B cell (primary cell): Measurements from ENCODE around the gene HOXA3. TPM values are rescaled to one million over a fixed set of nuclear protein-coding genes. Genes with fewer than 3 reads are reported as not detected.

Experiments
- ATAC-seq: fragments of 200-7000 bp; cut with Tn5 transposase; one replicate; pipeline ENCODE4 v1.10.0; 2021; ENCODE audit warnings: low read depth, mild to moderate bottlenecking, moderate number of reproducible peaks, moderate library complexity
- CTCF ChIA-PET: fragments of 350-600 bp; sonication (Branson Sonifier 250); formaldehyde crosslinking; loops from one replicate; lab custom pipeline; 2021; ENCODE audit warnings: antibody characterized with exemption, inconsistent platforms; lab: Charles Lee
- POLR2A ChIA-PET: fragments of 350-600 bp; sonication (Branson Sonifier 250); formaldehyde crosslinking; loops from one replicate; lab custom pipeline; 2021; ENCODE audit warnings: antibody characterized with exemption; lab: Charles Lee
- DNase-seq: peaks from one replicate; pipeline ENCODE4 v3.0.0; 2013
- H2AFZ ChIP-seq: 2 replicates; pipeline ENCODE4 v1.6.1; 2012; ENCODE audit warnings: mild to moderate bottlenecking, low read depth, low read length; ENCODE audit not compliant: insufficient read depth, poor library complexity, severe bottlenecking
- H3K27ac ChIP-seq, 2 donors: 1 replicate in 1 of 2; 2 replicates in 1 of 2; pipeline ENCODE4 v1.5.1; 2012 to 2013; ENCODE audit warnings: low read length in 2 of 2, mild to moderate bottlenecking in 2 of 2, moderate library complexity in 1 of 2
- H3K27me3 ChIP-seq, 4 experiments: fragments of 200-600 bp in 1 of 4; sonication (generic) in 1 of 4; replicated peaks in 1 of 4; 1 replicate in 2 of 4; 2 replicates in 2 of 4; pipeline versions ENCODE4 v1.6.1 to v1.7.0; 2013 to 2016; ENCODE audit warnings: low read length in 3 of 4, mild to moderate bottlenecking in 2 of 4, mixed read lengths in 1 of 4, moderate library complexity in 1 of 4; ENCODE audit not compliant: insufficient read depth in 4 of 4, control insufficient read depth in 3 of 4; ENCODE audit errors: control extremely low read depth in 1 of 4
- H3K36me3 ChIP-seq, 2 experiments: replicated peaks in 1 of 2; 1 replicate in 1 of 2; 2 replicates in 1 of 2; pipeline versions ENCODE4 v1.6.1 to v1.7.1; 2013; ENCODE audit warnings: low read length in 1 of 2; ENCODE audit not compliant: insufficient read depth in 2 of 2, control insufficient read depth in 1 of 2; ENCODE audit errors: control extremely low read depth in 1 of 2, extremely low read depth in 1 of 2
- H3K4me1 ChIP-seq, 2 donors: fragments of 200-600 bp in 1 of 2; sonication (generic) in 1 of 2; 1 replicate in 1 of 2; 2 replicates in 1 of 2; pipeline versions ENCODE4 v1.5.1 to v1.6.1; 2013 to 2017; ENCODE audit warnings: low read length in 2 of 2; ENCODE audit not compliant: control insufficient read depth in 2 of 2, insufficient read depth in 2 of 2
- H3K4me2 ChIP-seq: replicated peaks from 2 replicates; pipeline ENCODE3; 2012; ENCODE audit warnings: mild to moderate bottlenecking, low read depth, low read length; ENCODE audit not compliant: poor library complexity, severe bottlenecking
- H3K4me3 ChIP-seq, 5 experiments: fragments of 200-600 bp in 1 of 5; sonication (generic) in 1 of 5; 1 replicate in 3 of 5; 2 replicates in 2 of 5; pipeline versions ENCODE4 v1.5.1 to v1.7.0; 2011 to 2016; ENCODE audit warnings: low read length in 4 of 5, mild to moderate bottlenecking in 4 of 5, low read depth in 2 of 5, control low read depth in 1 of 5, moderate library complexity in 1 of 5; ENCODE audit not compliant: insufficient read depth in 1 of 5; ENCODE audit errors: control extremely low read depth in 1 of 5, extremely low read depth in 1 of 5
- H3K79me2 ChIP-seq: fragments of 200-600 bp; sonication (generic); one replicate; pipeline ENCODE4 v1.6.0; 2016; ENCODE audit warnings: low read length; ENCODE audit not compliant: control insufficient read depth, insufficient read depth
- H3K9ac ChIP-seq: fragments of 200-600 bp; sonication (generic); 2 replicates; pipeline ENCODE4 v1.6.1; 2017; ENCODE audit warnings: mild to moderate bottlenecking, low read length, moderate library complexity
- H3K9me3 ChIP-seq, 3 donors: one replicate each; pipeline versions ENCODE4 v1.6.1 to v1.7.1; 2013; ENCODE audit warnings: low read length in 2 of 3; ENCODE audit not compliant: control insufficient read depth in 2 of 3, insufficient read depth in 1 of 3; ENCODE audit errors: control extremely low read depth in 1 of 3
- H4K20me1 ChIP-seq: 2 replicates; pipeline ENCODE4 v1.6.0; 2012; ENCODE audit warnings: mild to moderate bottlenecking, low read length; ENCODE audit not compliant: insufficient read depth, control insufficient read depth, poor library complexity, severe bottlenecking
- H3K27ac Mint-ChIP-seq: one replicate; pipeline ENCODE4 v1.8.0; 2021; ENCODE audit warnings: mixed read lengths
- H3K27me3 Mint-ChIP-seq: one replicate; pipeline ENCODE4 v1.8.0; 2021; ENCODE audit warnings: mixed read lengths
- H3K4me1 Mint-ChIP-seq: one replicate; pipeline ENCODE4 v1.8.0; 2021; ENCODE audit warnings: mixed read lengths
- H3K4me3 Mint-ChIP-seq: one replicate; pipeline ENCODE4 v1.8.0; 2021; ENCODE audit warnings: mixed read lengths
- H3K9me3 Mint-ChIP-seq: one replicate; pipeline ENCODE4 v1.8.0; 2022; ENCODE audit warnings: mixed read lengths; ENCODE audit not compliant: insufficient read depth
- EZH2 ChIP-seq: IDR thresholded peaks from 2 replicates; pipeline ENCODE4 v1.6.1; 2012; ENCODE audit warnings: borderline replicate concordance, low read depth, mild to moderate bottlenecking, moderate library complexity, low read length; ENCODE audit not compliant: insufficient read depth, poor library complexity, severe bottlenecking
- WGBS: methylation state at CpG from one replicate; pipeline ENCODE4 v1.1.5; 2013; ENCODE audit warnings: missing lambda C conversion rate; ENCODE audit not compliant: insufficient coverage; 5-methylcytosine and 5-hydroxymethylcytosine counted together
- intact Hi-C: fragments of 100-400 bp; cut with micrococcal nuclease; formaldehyde crosslinking; loops from one replicate; pipeline ENCODE4 v1.10.0; 2022
- polyA plus RNA-seq: library from polyadenylated mRNA; depleted of rRNA; stranded (reverse); fragments of >200 nt; gene quantifications from 2 replicates; pipeline ENCODE4 v1.2.3, GENCODE V29; 2012
- total RNA-seq, 2 donors: library from RNA; stranded (reverse); fragments of 120-200 nt in 1 of 2; gene quantifications; 1 replicate in 1 of 2; 2 replicates in 1 of 2; pipeline versions ENCODE4 v1.2.3 to v1.2.4, GENCODE V29; 2013 to 2022
- TF ChIP-seq, protein P1 (sequence below): fragments of 200-600 bp; IDR thresholded peaks from one replicate; pipeline ENCODE4 v1.8.0; 2022; ENCODE audit warnings: antibody characterized with exemption, mild to moderate bottlenecking

The HOXA3 gene
- total and polyA plus RNA-seq, 2 donors (not counting 1 experiment from before 2014, with no cell fraction given) = 0.07 TPM; not detected in 1

DNA sequence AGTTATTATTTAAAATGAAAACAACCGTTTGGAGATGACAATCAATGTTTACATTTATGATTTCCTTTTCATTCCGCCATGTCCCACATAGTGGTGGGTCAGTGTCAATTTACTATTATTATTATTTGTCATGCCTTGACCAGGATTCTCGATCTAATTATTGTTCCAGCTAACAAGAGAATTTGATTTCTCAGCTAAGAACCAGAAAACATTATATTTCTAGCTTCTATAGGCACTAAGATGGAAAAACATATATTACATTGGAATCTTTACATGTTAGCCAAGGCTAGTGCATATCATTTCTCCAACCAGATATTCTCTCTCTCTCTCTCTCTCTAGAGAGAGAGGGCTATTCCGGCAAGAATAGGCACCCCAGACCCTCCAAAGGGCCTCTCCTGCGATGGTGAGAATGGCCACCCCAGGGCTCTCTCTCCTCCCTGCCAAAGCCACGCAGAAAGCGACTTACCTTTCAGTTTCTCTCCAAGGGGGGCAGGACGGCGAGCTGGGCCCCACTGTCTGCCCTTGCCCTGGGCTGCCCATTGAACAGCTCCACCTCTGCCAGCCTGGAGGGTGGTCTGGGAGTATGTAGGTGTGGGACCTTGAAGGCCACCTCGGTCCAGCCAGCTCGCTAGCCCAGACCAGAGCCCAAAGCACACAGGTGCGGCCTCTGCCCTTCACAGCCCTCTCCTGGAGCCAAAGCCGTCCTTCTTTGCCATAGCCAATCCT, 2.4 kb downstream of the HOXA3 start:
- H3K4me3 ChIP-seq = peak overlapping the region in 3 of 5 experiments; percentile 4 to 48 (median 33)
- peak overlapping the region; percentile 79 for H3K4me2 ChIP-seq
- H3K9ac ChIP-seq = peak overlapping the region; percentile 30
- peaks cover 0 to 84% (median 6%) of the 10 kb centered on the region in 3 donors for H3K9me3 ChIP-seq
- H3K27ac ChIP-seq = no peak overlapping the region
- DNase-seq (no peak), ATAC-seq (no peak)
- H3K79me2 ChIP-seq = no peaks in the 10 kb centered on the region
- peak overlapping the region; percentile 59 for H3K4me3 Mint-ChIP-seq
- TF ChIP-seq, protein P1, sequence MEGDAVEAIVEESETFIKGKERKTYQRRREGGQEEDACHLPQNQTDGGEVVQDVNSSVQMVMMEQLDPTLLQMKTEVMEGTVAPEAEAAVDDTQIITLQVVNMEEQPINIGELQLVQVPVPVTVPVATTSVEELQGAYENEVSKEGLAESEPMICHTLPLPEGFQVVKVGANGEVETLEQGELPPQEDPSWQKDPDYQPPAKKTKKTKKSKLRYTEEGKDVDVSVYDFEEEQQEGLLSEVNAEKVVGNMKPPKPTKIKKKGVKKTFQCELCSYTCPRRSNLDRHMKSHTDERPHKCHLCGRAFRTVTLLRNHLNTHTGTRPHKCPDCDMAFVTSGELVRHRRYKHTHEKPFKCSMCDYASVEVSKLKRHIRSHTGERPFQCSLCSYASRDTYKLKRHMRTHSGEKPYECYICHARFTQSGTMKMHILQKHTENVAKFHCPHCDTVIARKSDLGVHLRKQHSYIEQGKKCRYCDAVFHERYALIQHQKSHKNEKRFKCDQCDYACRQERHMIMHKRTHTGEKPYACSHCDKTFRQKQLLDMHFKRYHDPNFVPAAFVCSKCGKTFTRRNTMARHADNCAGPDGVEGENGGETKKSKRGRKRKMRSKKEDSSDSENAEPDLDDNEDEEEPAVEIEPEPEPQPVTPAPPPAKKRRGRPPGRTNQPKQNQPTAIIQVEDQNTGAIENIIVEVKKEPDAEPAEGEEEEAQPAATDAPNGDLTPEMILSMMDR = no peak
- no peak for TF ChIP-seq EZH2
- H2AFZ ChIP-seq = no peak overlapping the region
- 14% methylated on average over 10 of the region's 13 CpGs for WGBS
- H4K20me1 ChIP-seq = peaks cover 10% of the 10 kb centered on the region
- H3K27me3 ChIP-seq = peaks cover 0 to 98% (median 81%) of the 10 kb centered on the region in 4 experiments
- H3K36me3 ChIP-seq = no peaks in the 10 kb centered on the region
- peaks cover 41% of the 10 kb centered on the region for H3K4me1 Mint-ChIP-seq
- ChIA-PET CTCF (interaction anchor here (0.6 to 6.9 kb wide), 21 partner anchors 9 to 1298 kb away, joined by 3 to 52 read pairs (median 3); no protein-coding TSS in a partner anchor), POLR2A (interaction anchor here (1.0 kb wide), 1 partner anchor 23 kb away, joined by 3 read pairs; no protein-coding TSS in a partner anchor)
- no peak overlapping the region for H3K27ac Mint-ChIP-seq
- intact Hi-C loops = loop anchor here (2.0 to 5.0 kb wide), 2 partner anchors 37 to 771 kb away; partner anchors contain the start of gene HOXA11
- H3K9me3 Mint-ChIP-seq = no peaks in the 10 kb centered on the region
- H3K4me1 ChIP-seq = peaks cover 55 to 67% of the 10 kb centered on the region in 2 donors
- peaks cover 71% of the 10 kb centered on the region for H3K27me3 Mint-ChIP-seq
